Activated gamma-delta T cell treated with Interleukin-2 at 50 U/mL for 16 hours (primary cell): ENCODE data around the gene HMCN2.

ENCODE experiments used
- DNase-seq: peaks from one replicate; pipeline ENCODE4 v3.0.0-alpha.2; 2020

Gene HMCN2

DNA sequence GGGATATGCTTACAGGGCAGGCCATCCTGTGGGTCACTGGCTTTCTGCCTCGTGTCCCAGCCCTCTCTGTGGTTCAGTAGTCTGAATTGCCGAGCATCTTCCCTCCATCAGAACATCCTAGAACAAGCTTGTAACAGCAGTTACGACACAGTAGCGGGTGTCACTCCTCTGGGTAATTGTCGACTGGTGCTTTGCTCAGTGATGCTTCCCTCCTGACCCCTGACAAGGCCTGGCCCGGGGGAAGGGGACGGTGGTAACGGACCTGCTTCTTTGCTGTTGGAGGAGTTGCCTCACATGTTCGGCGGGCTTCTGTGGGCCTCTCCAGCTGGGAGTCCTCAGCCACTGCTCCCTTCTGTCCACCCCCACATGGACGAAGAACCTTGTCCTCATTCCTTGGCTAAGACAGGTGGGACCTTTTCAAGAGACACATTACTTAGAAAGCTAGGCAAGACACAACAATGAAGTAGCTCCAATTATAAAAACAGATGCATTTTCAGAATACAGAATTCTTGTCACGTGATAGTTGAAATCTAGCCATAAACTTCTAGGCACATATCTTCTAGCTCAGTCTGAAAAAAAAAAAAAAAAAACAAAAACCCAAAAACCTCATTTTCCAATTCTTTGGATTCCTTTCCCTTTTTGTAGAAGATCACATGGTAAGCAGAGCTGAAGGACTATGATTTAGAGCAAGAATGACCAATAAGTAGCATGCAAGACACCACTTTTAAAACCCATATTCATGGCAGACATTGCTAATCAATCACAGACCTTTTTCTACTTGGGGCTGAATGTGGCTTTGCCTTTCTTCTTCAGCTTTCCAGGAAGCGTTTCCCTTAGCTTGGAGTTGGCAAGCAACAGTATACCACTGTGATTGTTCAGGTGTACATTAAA, 25.0 kb downstream of the HMCN2 start:
- DNase-seq = no peak

DNA sequence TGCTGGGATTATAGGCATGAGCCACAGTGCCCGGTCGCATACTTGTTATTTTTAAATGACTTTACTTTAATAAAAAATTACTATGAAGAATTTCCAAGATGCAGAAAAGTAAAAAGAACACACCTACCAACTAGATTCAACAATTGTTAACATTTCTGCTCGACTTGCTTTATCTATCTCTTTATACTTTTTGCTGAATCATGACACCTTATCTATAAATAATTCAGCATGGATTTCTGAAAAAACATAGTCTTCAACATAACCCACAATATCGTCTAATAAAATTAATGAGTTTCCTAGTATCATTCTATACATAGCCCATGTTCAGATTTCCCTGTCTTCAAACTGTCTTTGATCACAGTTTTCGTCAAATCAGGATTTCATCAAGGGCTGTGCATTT, 25.9 kb downstream of the HMCN2 start:
- DNase-seq = no peak

DNA sequence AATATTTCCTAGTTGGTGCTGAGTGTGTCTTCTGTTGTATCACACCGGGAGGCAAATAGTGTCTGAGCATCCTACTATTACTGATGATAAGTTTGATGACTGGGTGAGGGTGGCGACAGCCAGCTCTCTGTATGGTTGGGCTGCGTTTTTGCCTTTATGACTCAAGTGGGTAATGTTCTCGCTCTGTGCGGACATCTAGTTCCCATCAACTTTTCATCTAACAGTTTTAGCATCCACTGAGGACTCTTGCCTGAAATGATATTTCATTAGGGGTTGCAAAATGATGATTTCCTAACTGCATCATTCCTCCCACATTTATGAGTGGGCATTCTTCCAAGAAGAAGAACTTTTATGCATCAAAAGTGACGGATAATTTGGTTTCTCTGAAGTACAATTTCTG, 26.5 kb downstream of the HMCN2 start:
- DNase-seq = no peak

DNA sequence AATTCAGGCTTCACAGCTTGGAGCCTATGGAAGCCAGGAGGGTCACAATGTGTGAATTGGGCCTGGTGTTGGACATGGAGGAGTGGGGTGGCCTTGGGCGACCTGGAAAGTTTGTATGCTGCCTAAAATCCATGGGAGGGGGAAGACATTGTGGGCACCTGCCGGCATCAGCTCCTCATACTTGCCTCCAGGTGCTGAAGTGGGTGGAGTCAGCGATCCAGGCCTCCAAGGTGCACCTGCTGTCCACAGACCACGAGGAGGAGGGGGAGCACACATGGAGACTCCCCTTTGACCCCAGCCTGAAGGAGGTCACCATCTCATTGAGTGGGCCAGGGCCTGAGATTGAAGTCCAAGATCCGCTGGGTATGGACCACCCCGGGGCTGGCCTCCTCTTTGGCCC, 29.1 kb downstream of the HMCN2 start:
- DNase-seq = no peak

DNA sequence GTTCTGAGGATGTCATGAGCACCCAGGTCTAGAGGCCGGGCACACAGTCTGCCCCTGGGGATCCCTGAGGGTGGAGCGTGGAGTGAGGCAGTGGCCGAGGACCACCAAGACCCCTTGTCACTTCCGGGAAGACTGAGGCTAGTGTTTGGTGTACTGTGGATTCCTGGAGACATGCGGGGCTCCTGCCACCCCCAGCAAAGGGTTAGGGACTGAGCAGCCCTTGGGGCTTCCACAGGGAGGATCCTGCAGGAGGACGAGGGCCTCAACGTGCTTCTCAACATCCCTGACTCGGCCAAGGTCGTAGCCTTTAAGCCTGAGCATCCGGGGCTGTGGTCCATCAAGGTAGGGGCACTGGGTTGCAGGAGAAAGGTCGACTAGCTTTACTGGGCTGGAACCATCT, 29.9 kb downstream of the HMCN2 start:
- DNase-seq = no peak

DNA sequence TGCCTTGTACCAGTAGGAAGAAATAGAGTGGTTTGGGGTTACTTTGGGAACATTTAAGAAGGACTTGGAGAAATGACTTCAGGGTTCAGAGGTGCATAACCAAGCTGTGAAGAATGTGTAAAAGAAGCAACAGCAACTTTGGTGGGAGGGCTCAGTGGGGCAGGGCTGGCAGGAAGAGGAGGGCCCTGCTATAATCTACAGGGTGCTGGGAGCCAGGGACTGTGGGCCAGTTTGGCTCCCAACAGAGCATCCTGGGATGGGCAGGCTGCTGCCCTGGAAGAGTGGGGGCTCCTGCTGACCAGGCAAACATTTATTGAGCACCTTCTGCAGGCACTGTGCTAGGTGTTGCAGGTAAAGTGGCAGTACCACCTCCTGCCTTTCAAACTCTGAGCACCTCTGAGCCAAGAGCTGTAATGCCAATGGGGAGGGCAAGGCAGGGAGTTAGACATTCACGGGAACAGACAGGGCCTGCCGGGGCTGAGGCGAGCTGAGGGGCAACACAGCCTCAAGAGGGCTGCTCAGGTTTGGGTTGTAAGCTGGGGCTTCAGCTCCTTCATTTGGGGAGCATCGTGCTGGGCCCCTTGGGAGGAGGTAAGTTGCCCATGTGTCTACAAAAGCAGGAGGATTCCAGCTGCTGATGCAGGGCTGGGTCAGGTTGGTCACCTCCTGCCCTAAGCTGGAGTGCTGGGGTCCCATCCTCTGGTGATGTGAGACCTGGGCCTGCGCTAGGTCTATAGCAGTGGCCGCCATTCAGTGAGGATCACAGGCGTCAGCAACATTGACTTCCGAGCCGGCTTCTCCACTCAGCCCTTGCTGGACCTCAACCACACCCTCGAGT, 30.6 kb downstream of the HMCN2 start:
- no peak for DNase-seq

DNA sequence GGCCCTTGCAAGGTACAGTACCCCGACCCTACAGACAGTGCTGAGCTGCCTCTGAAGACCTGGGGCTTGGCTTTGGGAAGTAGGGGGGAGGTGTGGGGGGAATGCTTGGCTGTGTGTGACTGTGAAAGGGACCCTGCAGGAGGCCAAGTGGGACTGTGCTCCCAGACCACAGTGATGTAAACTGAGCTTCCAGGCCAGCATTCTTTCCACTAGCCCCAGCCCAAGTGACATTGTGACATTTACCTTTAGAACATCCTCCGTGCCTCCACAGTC, 31.2 kb downstream of the HMCN2 start:
- no peak for DNase-seq

DNA sequence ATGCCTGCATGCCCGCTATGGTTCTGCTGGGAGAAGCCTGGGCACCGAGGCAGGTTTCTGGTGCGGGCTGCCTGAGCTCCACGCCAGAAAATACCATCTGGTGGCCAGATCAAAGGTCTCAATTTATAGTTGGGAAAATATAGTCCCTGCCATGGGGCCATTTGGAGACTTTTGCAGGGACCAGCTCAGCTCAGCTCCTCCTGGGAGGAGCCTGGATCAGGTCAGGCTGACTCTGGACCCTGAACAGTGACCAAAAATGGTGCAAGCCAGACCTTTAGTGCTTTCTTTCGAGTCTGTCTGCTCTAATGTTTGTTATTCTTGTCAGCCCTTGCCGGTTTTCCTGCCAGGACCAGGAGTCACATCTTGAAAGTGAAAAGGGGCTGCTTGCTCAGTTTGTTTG, 31.8 kb downstream of the HMCN2 start:
- DNase-seq = no peak

DNA sequence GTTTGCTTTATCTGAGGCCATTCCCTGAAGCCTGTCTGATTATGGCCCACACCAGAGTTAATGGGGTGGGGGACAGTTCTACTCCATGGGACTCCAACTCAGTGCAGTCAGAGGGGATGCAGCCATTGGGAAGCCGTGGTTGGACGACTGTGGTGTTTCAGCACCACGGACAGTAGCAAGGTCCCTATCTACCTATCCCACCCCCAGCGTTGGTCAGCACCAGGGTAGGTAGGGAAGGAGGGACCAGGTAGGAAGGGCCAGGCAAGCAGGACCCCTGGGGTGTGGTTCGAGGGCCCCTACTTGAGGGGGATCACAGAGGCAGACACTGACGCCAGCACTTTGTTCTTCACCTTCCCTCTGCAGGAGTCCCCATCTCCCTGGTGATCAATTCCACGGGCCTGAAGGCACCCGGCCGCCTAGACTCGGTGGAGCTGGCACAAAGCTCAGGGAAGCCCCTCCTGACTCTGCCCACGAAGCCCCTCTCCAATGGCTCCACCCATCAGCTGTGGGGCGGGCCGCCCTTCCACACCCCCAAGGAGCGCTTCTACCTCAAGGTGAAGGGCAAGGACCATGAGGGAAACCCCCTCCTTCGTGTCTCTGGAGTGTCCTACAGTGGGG, 33.2 kb downstream of the HMCN2 start:
- no peak for DNase-seq

DNA sequence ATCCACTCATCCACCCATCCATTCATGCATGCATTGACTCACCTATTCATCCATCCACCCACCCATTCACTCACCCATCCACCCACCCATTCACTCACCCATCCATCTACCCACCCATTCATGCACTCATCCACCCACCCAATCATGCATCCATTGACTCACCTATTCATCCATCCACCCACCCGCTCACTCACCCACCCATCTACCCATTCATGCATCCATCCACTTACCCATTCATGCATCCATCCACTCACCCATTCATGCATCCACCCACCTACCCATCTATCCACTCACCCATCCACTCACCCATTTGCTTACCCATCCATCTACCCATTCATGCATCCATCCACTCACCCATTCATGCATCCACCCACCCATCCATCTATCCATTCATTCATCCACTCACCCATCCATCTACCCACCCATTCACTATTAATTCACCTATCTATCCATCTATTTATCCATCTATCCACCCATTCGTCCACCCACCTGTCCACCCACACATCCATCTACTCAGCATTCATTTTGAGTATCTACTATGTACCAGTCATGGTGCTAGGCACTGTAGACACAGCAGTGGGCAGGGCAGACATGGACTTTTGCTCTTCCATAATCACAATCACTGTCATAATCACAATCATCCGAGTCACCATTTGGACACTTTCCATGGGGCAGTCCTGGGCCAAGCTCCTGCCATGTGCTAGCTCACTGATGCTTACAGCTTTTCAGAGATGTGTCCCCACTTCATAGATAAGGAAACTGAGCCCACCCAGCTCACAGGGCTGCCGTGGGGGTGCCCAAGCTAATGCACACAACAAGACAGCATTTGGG, 34.4 kb downstream of the HMCN2 start:
- DNase-seq = no peak

DNA sequence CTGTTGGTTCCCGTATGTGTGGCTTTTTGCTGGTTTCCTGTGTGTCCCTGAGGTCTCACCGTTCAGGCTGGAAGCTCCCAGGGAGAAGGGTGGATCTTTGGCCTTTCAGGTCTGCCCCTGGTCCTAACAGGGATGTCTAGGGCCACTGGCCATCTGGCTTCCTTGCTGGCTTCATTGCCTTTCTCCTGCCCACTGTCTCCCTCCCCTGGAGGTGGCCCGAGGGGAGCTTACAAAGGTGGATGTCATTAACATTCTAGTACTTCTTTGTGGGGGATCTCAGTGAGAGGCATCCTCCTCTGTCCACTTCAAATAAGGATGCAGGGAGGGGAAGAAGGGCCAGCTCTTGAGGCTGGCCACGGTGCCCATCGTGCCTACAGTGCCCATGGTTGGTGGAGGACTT, 35.2 kb downstream of the HMCN2 start:
- no peak for DNase-seq

DNA sequence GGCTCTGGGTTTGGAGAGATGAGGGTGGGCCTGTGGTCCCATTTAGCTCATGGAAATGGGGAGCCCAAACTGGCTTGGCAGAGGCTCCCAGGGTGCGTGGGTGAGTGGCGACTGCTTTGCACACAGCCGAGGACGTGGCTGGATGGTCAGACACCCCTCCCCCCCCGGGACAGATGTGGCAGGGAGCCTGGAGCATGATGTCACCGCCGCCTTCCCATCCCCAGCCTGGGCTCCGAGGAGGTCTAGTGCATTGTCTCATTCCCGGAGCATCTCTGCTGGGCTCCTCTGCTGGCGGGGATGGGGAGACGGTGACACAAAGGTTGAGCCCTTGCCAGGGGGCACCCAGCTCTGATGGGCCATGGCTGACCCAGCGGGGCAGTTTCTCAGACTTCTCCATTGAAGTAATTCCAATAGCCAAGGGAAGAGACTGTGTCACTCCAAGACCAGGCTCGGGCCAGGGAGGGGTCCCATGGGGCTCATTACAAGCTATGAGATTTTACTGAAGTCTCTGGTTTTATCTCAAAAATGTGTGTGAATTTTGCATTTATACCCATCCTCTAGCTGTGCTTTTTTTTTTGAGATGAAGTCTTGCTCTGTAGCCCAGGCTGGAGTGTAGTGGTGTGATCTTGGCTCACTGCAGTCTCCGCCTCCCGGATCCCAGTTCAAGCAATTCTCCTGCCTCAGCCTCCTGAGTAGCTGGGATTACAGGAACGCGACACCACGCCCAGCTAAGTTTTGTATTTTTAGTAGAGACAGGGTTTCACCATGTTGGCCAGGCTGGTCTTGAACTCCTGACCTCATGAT, 36.1 kb downstream of the HMCN2 start:
- no peak for DNase-seq

DNA sequence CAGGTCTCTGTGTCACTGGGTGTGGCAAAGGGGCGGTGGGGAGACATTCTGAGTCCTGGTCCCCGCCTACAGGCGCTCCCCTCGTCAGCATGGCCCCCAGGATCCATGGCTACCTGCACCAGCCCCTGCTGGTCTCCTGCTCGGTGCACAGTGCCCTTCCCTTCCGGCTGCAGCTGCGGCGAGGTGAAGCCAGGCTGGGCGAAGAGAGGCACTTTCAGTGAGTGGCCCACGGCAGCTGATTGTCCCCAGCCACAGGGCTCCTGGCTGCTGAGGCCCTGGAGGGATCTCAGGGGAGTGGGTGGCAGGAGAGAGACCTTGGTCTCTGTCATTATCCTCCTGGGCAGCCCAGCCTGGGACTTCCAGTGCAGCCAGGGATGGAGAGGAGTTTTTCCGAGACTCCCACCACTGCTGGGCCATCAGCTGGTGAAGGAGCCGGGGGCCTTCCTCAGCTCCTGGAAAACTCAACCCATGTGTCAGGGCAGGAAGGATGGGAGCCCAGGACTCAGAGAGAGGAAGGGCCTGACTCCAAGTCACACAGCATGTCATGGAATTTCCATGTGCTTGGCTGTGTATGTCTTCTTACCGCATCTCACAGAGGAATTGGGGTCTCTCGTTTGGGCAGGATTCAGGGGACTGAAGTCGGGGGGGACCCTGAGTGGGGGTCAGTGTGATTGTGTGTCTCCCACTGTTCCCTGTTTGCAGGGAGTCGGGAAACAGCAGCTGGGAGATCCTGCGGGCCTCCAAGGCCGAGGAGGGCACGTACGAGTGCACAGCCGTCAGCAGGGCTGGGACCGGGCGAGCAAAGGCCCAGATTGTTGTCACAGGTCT, 37.4 kb downstream of the HMCN2 start:
- DNase-seq = no peak

DNA sequence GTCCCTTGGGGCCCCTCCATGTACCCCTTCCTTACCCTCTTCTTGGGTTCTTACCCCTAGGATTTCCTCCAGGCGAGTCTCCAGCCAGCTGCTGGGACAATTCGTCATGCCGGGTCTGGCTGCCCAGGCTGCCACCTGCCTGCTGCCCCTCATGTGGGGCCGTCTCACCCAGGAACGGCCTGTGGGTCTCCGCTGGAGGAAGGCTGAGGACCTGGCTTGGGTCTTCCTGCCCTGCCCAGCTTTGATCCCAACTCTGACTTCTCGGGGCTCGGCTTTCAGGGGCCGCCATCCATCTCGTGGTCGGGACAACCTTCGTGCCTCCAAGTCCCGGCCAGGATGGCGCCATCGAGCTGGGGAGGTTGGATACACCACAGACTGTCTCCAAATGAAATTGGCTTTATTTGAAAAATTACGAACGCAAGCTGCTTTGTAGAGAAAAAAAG, 38.1 kb downstream of the HMCN2 start:
- DNase-seq = no peak

DNA sequence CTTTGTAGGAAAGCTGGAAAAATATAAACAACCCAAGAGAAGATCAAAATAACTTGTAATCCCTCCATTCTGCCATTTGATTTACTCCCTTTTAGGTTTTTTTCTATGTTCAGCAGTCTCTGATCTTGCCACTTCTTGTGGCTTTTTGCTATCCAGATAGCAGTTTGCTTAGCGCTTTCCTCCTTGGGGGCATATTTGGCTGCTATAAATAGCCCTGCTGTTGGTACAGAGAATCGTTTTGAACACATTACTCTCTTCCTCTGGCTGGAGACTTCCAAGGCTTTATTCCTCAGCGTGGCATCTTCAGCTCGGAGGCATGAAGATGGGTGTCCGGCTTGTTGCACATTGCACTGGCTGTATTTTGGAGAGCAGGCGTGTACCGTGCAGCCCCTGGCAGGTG, 38.6 kb downstream of the HMCN2 start:
- DNase-seq = no peak

DNA sequence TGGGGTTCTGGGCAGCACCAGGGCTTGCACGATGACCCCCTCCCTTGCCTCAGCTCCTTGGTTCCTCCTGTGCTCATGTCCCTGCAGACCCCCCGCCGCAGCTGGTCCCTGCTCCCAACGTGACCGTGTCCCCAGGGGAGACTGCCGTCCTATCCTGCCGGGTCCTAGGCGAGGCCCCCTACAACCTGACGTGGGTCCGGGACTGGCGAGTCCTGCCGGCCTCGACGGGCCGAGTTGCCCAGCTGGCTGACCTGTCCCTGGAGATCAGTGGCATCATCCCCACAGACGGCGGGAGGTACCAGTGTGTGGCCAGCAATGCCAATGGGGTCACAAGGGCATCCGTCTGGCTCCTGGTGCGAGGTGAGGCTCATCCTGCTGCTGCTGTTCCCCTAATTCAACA, 39.1 kb downstream of the HMCN2 start:
- no peak for DNase-seq

DNA sequence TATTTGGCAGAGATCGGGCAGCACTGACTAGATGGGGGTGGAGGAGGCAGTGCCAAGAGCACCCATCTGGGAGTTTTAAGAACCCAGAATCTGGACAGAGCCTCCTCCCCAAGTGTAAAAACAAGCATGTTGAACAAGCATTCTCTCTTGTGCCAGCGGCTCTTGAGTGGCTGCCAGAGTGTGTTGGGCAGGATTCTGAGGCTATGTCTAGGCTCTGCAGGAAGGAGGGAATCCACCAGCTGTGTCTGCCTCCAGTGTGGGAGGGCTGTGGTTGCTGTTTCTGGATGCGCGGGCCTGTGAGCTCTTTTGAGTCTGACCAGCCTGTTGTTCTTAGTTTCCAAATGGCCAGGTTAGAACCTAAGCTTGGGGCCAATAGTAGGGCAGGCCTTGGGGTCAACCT, 39.8 kb downstream of the HMCN2 start:
- DNase-seq = no peak

DNA sequence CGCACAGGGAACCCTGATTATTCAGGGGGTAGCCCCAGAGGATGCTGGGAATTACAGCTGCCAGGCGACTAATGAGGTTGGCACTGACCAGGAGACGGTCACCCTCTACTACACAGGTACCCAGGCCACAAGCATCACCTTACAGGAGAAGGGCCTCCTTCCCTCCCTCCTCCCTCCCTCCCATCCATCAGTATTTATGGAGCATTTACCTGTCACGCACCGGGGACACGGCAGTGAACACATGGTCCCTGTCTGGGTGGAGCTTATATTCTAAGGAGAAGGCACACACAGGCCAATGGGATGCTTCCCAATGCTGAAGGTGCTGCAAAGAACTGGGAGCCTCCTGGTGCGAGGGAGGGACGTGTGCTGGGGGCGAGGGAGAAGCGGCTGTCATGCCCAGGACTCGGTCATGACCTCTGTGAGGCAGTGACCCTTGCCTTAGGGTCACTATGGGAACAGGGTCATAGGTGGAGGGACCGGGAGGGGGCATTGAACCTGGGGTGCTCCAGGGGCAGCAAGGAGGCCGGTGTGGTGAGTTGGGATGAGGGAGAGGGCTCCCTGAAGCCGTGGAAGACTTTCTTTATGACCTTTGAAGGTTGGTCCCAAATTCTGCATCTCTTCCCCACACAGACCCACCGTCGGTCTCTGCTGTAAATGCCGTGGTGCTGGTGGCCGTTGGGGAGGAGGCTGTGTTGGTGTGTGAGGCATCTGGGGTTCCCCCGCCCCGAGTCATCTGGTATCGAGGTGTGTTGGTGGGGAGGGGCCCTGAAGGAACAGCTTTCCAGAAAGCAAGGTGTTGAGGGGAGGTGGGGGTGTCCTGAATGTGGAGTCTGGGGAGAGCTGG, 41.5 kb downstream of the HMCN2 start:
- no peak for DNase-seq

DNA sequence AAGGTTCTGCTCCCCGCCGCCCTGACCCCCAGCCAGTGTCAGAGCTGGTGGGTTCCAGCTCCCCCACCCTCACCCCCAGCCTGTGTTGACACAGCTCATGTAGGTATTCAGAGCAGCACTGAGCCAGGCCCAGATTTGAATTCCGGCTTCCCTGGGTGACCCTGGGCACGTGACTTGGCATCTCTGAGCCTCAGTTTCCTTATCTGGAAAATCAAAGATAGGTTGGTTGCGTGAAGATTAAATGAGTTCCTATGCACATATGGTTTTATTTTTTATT, 42.0 kb downstream of the HMCN2 start:
- no peak for DNase-seq

DNA sequence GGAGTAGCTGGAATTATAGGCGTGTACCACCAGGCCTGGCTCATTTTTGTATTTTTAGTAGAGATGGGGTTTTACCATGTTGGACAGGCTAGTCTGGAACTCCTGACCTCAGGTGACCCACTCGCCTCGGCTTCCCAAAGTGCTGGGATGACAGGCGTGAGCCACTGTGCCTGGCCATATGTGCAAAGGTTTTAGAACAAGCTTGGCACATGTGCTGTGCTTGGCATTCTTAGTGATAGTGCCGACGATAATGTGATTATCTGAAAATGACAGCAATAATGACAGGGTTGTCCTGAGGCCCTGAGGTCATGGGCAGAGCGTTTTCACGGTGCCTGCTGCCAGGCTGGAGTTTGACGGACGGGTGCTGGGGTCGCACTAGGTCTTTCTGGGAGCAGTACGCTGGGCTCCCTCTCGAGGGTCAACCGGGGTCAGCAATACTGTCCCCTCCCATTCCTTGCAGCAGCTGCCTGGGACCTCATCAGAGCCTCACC, 42.6 kb downstream of the HMCN2 start:
- DNase-seq = no peak
